Stimulated activated naive CD4-positive, alpha-beta T cell (primary cell): ENCODE measurements around the gene USP36.
A peak's percentile ranks its signal among the peaks of the same experiment; 100 is the strongest.
"Not testable (repeated sequence)": the region's sequence is repeated elsewhere in the genome, so short reads cannot be mapped to it uniquely, and the experiment has no call there.

Source experiments
- DNase-seq, 6 experiments: peaks; one replicate each; lab custom pipeline; 2025; lab: John Stamatoyannopoulos, UW

The USP36 gene

DNA sequence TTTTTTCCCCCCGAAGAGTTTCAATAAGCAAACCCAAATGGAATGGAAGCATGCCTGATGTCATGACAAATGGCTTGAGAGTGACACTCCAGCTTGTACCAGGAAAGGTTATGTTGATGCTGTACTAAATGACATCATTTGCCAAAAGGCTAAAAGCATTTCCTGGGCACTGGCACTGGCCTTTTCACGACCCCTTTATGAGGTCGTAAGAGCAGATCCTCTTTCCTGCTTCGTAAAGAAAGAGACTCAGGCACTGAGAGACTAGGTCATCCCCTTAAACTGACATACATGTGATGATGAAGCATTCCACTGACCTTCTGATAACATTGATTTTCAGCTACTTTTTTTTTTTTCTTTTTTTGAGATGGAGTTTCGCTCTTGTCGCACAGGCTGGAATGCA is 31.9 kb upstream of the USP36 start:
- no peak for DNase-seq

DNA sequence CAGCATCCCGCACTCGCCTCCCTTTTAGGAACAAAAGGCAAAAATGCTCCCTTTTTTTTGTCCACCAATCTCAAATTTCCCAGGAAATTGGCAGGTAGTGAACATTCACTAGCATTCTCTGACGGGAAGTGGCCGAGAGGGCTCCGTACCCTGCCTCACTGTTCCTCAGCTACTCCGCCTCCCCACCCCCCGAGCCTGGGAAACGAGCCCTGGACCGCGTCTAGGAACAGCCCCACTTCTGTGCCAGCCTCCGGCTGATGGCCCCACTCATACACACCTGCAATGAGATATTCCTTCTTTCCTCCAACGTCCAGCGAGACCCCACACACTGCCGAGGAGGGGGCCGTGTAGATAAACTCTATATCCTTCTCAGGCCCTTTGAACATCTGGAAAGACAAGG is 30.0 kb upstream of the USP36 start:
- DNase-seq, result no peak

DNA sequence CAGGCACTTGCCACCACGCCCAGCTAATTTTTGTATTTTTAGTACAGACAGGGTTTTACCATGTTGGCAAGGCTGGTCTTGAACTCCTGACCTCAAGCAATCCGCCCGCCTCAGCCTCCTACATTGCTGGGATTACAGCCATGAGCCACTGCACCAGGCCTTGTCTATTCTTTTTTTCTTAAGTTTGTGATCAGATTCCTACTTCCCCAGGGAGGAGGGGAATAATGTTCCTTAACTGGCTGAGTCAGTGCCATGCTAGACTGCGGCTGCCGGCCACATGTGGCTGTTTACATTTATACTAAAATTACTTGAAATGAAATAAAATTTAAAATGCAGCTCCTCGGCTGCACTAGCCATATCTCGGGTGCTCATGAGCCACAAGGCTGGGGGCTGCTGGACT is 27.8 kb upstream of the USP36 start:
- DNase-seq, result no peak

- not testable (repeated sequence) for DNase-seq
Measured at GRCh38 chr17:78867046-78867445, 26.4 kb upstream of the USP36 start.

DNA sequence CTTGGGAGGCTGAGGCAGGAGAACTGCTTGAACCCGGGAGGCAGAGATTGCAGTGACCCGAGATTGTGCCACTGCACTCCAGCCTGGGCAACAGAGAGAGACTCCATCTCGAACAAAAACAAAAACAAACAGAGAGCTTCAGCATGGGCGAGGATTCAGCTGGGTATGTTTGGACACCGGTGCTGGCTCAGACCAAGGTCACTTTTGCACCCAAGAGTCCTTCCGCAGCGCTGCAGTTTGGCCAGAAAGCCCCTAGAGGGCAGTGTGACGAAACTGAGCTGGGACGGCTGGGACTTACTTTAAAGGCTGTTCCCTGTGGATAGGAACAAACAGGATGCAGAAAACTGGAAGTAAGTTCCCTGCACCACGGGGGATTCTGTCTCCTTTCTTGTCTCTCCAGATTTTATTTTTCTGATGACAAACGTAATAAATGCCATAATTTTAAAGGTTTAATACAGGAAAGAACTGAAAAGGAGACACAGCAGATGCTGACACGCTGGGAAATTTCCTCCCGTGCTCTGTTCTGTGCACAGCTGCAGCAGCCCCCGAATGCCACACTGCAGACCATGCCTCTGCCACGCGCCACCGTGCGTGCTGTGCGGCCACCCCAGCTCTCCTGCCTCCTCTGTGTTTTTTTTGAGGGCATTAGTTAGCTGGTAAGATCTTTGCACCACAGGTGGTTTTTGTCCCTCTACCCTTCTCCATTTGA is 25.2 kb upstream of the USP36 start:
- DNase-seq, result peak; percentile 25 to 58 (median 42)

DNA sequence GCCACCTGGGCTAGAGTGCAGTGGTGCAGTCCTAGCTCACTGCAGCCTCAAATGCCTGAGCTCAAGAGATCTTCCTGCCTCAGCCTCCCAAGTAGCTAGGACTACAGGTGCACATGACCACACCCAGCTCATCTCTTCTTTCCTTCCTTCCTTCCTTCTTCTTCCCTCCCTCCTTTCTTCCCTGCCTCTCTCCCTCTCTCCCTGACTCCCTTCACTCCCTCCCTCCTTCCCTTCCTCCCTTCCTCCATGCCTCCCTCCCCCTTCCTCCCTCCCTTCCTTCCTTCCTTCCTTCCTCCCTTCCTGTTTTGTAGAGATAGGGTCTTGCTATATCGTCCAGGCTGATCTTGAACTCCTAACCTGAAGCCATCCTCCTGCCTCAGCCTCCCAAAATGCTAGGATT is 23.5 kb upstream of the USP36 start:
- DNase-seq, result no peak

- no peak for DNase-seq
Measured at GRCh38 chr17:78862073-78863023, 21.7 kb upstream of the USP36 start.

GRCh38 chr17:78861229-78861628 is 20.6 kb upstream of the USP36 start:
- no peak for DNase-seq

DNA sequence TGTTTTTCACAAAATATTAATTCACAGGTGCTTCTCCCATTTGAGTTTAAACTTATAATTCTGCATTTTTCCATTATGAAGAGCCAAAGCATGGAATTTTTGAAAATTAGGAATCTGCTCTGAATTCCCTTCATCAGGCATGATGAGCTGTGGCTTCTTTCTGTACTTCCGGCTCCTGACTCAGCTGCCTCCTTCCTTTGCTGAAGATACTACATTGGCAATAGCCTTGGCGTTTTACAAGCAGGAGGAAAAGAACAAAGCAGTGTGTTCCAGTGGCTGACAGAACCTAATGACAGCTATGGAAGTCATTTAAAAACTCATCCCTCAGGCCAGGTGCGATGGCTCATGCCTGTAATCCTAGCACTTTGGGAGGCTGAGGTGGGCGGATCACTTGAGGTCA is 18.4 kb upstream of the USP36 start:
- DNase-seq, result no peak

DNA sequence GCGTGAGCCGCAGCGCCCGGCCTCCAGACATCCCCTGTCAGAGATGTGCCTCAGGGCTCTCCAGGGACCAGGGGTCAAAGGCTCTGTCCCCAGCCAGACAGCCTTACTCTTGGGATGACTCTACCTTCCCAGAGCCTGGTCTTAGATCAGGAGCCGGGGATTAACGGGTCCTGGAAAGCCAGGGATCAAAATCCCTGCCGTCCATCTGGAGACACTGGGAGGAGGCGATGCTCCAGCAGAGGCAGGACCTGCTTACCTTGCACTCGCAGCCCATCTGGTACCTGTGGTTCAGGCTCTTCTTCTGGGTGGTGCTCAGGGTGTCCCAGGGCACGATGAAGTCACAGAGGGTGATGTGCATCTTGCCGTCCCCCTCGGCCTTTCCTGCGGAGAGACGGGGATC is 16.7 kb upstream of the USP36 start:
- no peak for DNase-seq

DNA sequence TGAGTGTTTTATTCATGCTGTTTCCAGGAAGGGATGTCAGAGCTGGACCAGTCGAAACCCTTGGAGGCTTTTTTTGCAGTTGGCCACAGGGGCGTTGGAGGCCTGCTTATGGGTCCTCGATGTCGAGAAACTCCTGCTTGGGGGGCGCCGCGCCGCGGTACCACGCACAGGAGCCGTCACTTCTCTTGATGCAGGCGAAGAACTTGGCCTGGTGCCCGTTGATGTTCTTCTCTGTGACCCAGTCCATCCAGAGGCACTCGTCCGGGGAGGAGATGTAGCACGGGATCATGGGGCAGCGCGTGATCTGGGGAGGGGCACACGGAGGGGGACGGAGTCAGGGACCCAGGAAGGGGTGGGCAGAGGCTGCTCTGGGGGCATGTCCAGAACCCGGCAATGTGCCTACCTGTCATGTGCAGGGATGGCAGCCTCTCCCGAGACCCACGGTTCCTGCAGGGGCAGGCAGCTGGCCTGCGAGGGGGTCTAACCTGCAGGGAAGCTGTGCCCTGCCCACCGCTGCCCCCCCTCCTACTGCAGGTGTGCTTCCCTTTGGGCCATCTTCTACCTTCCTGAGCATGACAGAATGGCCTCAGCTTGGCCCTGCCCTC is 15.0 kb upstream of the USP36 start:
- DNase-seq, result no peak

DNA sequence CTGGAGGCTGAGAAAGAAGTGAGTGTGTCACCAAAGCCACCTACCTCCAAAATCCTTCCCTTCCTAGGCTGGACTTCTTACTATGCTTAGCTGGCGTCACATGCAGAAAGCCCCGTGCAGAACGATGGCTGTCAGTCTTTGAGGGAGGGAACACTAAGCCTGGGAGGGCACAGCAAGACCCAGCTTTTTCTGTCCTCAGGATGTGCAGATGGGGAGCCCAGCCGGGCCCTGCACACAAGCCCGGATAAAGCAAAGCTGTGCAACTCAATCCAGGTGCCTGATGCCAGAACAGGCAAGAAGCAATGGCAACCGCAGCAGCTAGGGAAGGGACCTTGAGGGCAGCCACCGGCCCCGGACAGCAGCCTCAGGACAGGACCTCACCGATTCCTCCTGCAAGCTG is 13.9 kb upstream of the USP36 start:
- no peak for DNase-seq

DNA sequence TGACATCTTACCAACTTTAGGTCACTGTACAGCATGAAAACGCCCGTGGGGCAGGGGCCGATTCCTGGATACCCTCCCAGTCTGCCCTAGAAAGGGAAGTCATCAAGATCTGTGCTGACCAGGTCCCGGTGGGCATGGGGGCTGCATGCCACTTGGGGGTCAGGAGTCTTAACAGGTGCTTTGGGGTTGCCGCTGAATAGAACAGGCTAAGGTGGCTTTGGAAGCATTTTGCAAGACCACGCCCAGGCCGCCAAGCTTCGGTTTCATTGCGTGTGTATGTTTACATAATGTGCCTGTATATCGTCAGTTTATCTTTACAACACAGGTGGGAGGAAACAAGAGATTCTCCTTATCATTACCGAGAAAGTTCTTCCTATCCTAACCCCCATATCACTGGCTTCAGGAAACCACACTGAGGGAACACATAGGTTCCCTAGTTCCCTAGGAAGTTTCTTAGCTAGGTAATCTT is 13.3 kb upstream of the USP36 start:
- DNase-seq, result no peak

- no peak for DNase-seq
Measured at GRCh38 chr17:78852709-78853121, 12.1 kb upstream of the USP36 start.

DNA sequence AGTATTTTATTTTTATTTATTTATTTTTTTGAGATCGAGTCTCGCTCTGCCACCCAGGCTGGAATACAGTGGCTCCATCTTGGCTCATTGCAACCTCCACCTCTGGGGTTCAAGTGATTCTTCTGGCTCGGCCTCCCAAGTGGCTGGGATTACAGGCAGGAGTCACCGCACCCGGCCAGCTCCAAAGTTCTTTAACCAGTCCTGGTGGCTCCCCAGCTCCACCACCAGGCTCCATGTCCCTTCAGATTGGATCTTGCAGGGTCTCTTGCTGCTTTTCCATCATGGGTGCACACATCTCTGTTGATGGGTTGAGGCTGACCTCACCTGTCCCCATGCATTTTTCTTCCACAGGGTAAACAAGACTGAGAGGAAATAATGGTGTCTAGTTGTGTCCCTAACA is 8.4 kb upstream of the USP36 start:
- no peak for DNase-seq

DNA sequence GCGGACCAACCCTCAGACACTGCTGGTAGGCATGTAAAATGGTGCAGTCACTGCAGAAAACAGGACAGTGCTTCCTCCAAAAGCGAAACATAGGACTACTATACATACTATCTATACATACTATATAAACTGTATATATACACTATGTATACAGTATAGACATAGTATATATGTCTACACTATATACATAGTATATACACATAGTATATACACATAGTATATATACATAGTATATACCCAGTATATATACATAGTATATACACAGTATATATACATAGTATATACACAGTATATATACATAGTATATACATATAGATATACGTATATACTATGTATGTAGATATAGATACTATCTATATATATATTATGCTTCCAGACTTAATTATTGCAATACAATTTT is 6.4 kb upstream of the USP36 start:
- DNase-seq, result no peak

DNA sequence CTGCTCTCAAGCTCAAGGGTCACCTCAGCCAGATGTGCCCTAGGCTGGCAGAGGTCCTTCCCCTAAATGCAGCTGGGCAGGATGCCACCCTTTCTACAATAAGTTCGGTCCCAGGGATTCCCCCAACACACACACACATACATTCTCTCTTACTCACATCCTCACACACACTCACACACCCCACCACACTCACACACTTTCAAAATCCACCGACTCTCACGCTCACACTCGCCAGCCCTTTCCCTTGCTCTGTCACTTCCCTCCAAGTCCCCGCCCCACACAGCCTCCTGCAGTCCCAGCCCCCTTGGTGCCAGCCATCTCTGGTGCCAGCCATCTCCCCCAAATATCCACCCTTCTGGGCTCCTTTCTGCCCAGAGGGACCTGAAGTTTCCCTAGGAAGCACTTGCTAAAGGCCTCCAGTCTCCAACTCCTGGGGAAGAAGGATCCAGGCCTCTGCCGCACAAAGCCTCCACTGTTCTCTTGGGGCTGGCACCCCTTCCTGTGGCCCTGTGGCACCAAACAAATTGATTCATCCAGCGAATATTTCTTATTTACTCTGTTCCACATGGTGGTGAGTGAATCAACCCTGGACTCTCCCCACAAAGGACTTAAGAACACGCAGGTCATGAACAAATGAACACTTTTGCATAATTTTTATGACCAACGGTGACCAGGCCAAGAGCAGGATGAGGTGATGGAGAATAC is 3.8 kb upstream of the USP36 start:
- no peak for DNase-seq

GRCh38 chr17:78842881-78843565 is 2.4 kb upstream of the USP36 start:
- peak; percentile 8 to 66 (median 34) for DNase-seq

DNA sequence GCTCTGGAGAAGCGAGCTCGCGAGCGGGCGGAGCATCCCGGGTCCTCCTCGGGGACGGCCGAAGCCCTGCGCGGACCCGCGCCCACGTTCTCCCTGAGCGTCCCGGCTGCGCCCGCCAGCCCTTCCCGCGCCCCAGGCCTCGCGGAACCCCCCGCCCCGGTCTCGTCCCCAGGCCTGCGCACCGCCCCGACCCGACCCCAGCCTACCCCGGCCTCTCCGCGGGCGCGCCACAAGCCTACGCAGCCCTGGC is 159 bp downstream of the USP36 start:
- no peak for DNase-seq

GRCh38 chr17:78839762-78840529 is 668 bp downstream of the USP36 start:
- DNase-seq, result peak; percentile 22 to 80 (median 48)

DNA sequence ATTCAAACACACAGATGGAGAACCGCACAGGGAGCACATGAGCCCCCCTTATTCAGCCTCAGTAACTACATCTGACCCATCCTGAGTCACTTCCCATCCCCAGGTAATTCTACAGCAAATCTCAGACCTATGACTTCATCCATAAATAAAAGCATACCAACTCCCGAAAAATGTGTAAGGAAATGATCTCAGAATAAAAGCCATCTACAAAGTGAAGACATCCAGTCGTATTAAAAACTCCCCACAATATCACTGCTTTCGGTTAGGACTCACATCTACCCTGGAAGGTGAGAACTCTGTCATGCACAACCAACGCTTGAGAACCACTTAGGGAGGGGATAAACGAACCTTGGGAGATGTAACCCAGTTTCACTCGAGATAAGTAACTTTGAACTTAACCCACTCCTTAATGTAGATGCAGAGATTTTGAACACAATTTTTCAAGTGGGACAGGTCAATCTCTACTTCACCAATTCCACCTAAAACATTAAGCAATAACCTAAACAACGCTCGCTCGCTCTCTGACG is 1.3 kb downstream of the USP36 start:
- DNase-seq, result peak in 1 of 6 experiments; percentile 60
